HG03095 (cell line): Measurements from ENCODE around the gene GAN.
"Not testable (repeated sequence)": the region's sequence is repeated elsewhere in the genome, so short reads cannot be mapped to it uniquely, and the experiment has no call there.

ENCODE experiments used
- ATAC-seq: cut with Tn5 transposase; IDR thresholded peaks from one replicate; pipeline ENCODE4 v1.9.1; 2021; ENCODE audit warnings: moderate library complexity; ENCODE audit not compliant: unreplicated experiment

GAN gene

DNA sequence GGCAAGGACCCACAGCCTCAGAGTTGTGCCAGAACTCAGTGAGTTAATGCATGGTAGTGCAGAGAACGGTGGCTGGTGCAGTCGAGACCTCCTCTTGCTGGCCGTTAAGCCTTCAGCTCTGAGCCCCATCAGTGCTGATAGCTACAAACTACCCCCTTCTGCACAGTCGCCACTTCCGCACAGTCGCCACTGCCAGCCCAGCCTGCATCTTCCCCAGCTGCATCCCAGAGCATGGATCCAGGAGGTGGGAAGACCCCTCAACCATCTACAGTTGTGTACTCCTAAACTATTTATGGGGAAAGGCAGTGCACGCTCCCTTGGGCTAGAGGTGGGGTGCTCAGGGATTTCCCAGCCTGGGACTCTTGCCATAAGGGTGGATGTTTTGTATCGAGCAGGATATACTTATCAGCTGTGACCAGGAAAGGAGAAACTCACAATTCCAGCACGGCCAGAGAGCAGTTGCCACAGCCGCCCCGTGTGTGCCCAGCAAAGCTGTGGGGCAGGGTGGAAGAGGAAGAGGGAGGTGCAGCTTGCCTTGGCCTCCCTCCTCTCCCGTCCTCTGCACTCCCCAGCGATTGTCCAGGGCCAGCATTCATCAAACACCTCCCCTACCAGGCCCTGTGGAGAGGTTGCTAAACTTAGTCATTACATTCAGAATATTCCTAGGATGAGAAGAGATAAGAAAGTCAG lies 80.3 kb downstream of the GAN start:
- no peak for ATAC-seq

DNA sequence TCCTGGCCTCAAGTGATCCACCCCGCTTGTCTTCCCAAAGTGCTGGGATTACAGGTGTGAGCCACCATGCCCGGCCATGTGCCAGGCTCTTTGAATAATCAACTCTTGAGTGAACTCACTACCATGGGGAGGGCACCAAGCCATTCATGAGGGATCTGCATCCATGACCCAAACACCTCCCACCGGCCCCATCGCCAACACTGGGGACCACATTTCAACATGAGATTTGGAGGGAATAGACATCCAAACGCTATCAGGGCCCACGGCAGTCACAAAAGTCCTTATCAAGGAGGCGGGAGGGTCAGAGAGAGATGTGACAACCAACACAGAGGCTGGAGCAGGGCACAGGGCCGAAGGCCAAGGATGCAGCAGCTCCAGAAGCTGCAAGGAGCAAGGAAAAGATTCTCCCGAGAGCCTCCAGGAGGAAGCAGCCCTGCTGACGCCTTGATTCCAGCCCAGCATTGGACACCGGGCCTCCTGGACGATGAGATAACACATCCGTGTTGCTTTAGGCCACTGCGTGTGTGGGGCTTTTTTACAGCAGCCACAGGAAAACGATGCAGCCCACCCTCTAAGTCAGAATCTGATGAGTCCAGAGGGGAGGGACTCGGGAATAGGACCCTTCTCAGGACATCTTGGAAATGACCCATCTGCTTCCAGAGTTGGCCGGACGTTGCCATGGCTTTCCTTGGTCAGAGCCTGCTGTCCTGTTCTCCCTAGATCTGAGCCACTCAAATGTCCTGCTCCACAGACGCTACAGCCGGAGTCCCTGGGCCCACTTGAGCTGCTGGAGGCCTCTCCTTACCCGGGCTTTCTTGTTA lies 82.5 kb downstream of the GAN start:
- no peak for ATAC-seq

- no peak for ATAC-seq
Observed at GRCh38 chr16:81397879-81398520, 83.2 kb downstream of the GAN start.

- ATAC-seq: no peak
Observed at GRCh38 chr16:81399909-81400308, 85.1 kb downstream of the GAN start.

GRCh38 chr16:81401035-81401950 lies 86.5 kb downstream of the GAN start:
- no peak for ATAC-seq

GRCh38 chr16:81403208-81403600 lies 88.4 kb downstream of the GAN start:
- no peak for ATAC-seq

- ATAC-seq: peak; percentile 74
Observed at GRCh38 chr16:81403601-81404391, 89.0 kb downstream of the GAN start.

GRCh38 chr16:81405002-81405401 lies 90.2 kb downstream of the GAN start:
- ATAC-seq: not testable (repeated sequence)

GRCh38 chr16:81405702-81406113 lies 90.9 kb downstream of the GAN start:
- ATAC-seq: no peak

- ATAC-seq: no peak
Observed at GRCh38 chr16:81408409-81408950, 93.7 kb downstream of the GAN start.

- ATAC-seq: no peak
Observed at GRCh38 chr16:81409016-81409556, 94.3 kb downstream of the GAN start.

GRCh38 chr16:81410643-81411293 lies 96.0 kb downstream of the GAN start:
- no peak for ATAC-seq

GRCh38 chr16:81413245-81413990 lies 98.7 kb downstream of the GAN start:
- no peak for ATAC-seq

DNA sequence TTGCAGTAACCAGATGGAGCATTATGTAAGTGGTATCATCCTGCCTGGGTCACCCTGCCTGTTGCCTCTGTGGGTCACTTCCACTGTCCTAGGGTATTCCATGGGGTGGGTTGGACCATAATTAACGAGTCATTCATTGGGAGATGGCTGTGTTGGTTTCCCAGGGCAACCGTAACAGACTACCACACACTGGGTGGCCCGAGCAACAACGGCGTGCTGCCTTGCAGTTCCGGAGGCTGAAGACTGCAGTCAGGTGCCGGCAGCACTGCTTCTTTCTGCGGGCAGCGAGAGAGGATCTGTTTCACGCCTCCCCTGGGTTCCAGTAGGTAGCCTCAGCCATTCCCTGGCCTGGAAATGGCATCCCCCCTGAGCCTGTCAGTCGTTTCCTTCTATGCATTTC lies 101.0 kb downstream of the GAN start:
- no peak for ATAC-seq

- no peak for ATAC-seq
Observed at GRCh38 chr16:81416749-81417148, 102.0 kb downstream of the GAN start.

DNA sequence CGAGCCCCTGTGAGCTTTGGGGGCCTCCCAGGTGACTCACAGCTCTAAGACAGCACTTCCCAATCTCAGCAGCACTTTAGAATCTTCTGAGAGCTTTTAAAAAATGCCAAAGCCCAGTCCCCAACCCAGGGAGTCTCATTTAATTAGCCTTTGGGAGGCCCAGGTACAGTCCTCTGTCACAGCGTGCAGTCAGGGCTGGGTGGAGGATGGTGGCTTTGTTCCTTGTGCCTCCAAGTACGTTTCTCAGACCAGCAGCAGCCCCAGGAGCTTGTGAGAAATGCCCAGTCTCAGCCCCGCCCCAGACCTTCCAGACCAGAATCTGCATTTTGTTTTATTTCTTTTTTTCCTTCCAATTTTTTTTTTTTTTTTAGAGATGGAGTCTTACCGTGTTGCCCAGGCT lies 102.4 kb downstream of the GAN start:
- ATAC-seq: no peak

- ATAC-seq: no peak
Observed at GRCh38 chr16:81419806-81420205, 105.0 kb downstream of the GAN start.

GRCh38 chr16:81421126-81421525 lies 106.4 kb downstream of the GAN start:
- no peak for ATAC-seq
